Caco-2 (cell line): ENCODE measurements around the gene B4GALT4. TPM values are rescaled to one million over a fixed set of nuclear protein-coding genes. Genes with fewer than 3 reads are reported as not detected.

Source experiments
- BruUV-seq: library from RNA; stranded (reverse); fragments of 400-500 nt; replicated peaks from 2 replicates; lab custom pipeline; 2021; lab: Mats Ljungman, UMichigan
- CTCF ChIA-PET: fragments of 300-600 bp; sonication (Branson Sonifier 250); formaldehyde crosslinking; loops from one replicate; lab custom pipeline; 2022; ENCODE audit warnings: antibody characterized with exemption; lab: Charles Lee
- POLR2A ChIA-PET: fragments of 300-600 bp; sonication (Branson Sonifier 250); formaldehyde crosslinking; loops from one replicate; lab custom pipeline; 2022; ENCODE audit warnings: antibody characterized with exemption; lab: Charles Lee
- DNase-seq, 2 experiments: peaks; one replicate each; pipeline versions ENCODE4 v3.0.0 to v3.0.0-alpha.2; 2020 to 2022
- H3K27me3 ChIP-seq: replicated peaks from 2 replicates; pipeline ENCODE4 v1.6.0; 2011; ENCODE audit warnings: low read length; ENCODE audit not compliant: control insufficient read depth, insufficient read depth
- H3K36me3 ChIP-seq: 2 replicates; pipeline ENCODE4 v1.5.1; 2011; ENCODE audit warnings: low read length; ENCODE audit not compliant: control insufficient read depth, insufficient read depth
- H3K4me1 ChIP-seq: fragments of 250-450 bp; sonication (Bioruptor Pico); 2 replicates; pipeline ENCODE4 v1.5.1; 2020; ENCODE audit warnings: mild to moderate bottlenecking
- H3K4me3 ChIP-seq: 2 replicates; pipeline ENCODE4 v1.5.1; 2011; ENCODE audit warnings: low read depth, mild to moderate bottlenecking, control low read depth, low read length
- H3K9me3 ChIP-seq: fragments of 250-450 bp; sonication (Bioruptor Pico); 2 replicates; pipeline ENCODE4 v1.5.1; 2020; ENCODE audit warnings: mild to moderate bottlenecking, moderate library complexity
- H3K27ac Mint-ChIP-seq: one replicate; pipeline ENCODE4 v1.8.0; 2022; ENCODE audit warnings: mixed read lengths; ENCODE audit not compliant: unreplicated experiment
- H3K27me3 Mint-ChIP-seq: one replicate; pipeline ENCODE4 v1.8.0; 2022; ENCODE audit warnings: mixed read lengths; ENCODE audit not compliant: insufficient read depth, unreplicated experiment
- H3K36me3 Mint-ChIP-seq: one replicate; pipeline ENCODE4 v1.8.0; 2022; ENCODE audit warnings: mild to moderate bottlenecking, mixed read lengths; ENCODE audit not compliant: insufficient read depth, unreplicated experiment
- H3K4me1 Mint-ChIP-seq: one replicate; pipeline ENCODE4 v1.8.0; 2022; ENCODE audit warnings: low read depth, mixed read lengths; ENCODE audit not compliant: unreplicated experiment
- H3K4me3 Mint-ChIP-seq: one replicate; pipeline ENCODE4 v1.8.0; 2022; ENCODE audit warnings: mild to moderate bottlenecking, moderate library complexity, mixed read lengths; ENCODE audit not compliant: unreplicated experiment
- H3K9me3 Mint-ChIP-seq: one replicate; pipeline ENCODE4 v1.8.0; 2022; ENCODE audit warnings: mixed read lengths; ENCODE audit not compliant: unreplicated experiment
- CTCF ChIP-seq, 2 experiments: fragments of 200-600 bp in 1 of 2; IDR thresholded peaks; 1 replicate in 1 of 2; 2 replicates in 1 of 2; pipeline versions ENCODE4 v1.5.1 to v1.8.0; 2011 to 2022; ENCODE audit warnings: antibody characterized with exemption in 1 of 2, control low read depth in 1 of 2, inconsistent platforms in 1 of 2, low read depth in 1 of 2, low read length in 1 of 2, mild to moderate bottlenecking in 1 of 2, moderate library complexity in 1 of 2; ENCODE audit not compliant: insufficient read depth in 1 of 2, severe bottlenecking in 1 of 2, unreplicated experiment in 1 of 2
- intact Hi-C: fragments of 100-400 bp; cut with micrococcal nuclease; formaldehyde crosslinking; loops from one replicate; pipeline ENCODE4 v1.10.0; 2022; ENCODE audit not compliant: unreplicated experiment
- total RNA-seq: library from RNA; stranded (reverse); gene quantifications from 2 replicates; pipeline ENCODE4 v1.2.3, GENCODE V29; 2022

The B4GALT4 gene
- total RNA-seq, 1 experiment from 2014 or later = 59.7 TPM

GRCh38 chr3:119239206-119239820 is 1.4 kb downstream of the B4GALT4 start:
- H3K9me3 ChIP-seq = no peaks in the 10 kb centered on the region
- Mint-ChIP-seq H3K27ac (peak overlapping the region; percentile 91), H3K36me3 (peaks cover 35% of the 10 kb centered on the region), H3K4me1 (peaks cover 6% of the 10 kb centered on the region), H3K27me3 (no peaks in the 10 kb centered on the region), H3K4me3 (peak overlapping the region; percentile 85), H3K9me3 (no peaks in the 10 kb centered on the region)
- CTCF ChIA-PET = no interaction called here
- H3K4me3 ChIP-seq = peak overlapping the region; percentile 66
- H3K36me3 ChIP-seq = no peaks in the 10 kb centered on the region
- no peaks in the 10 kb centered on the region for H3K27me3 ChIP-seq
- DNase-seq = no peak
- intact Hi-C loops = no loop called here
- TSS peak; percentile 43 for BruUV-seq
- POLR2A ChIA-PET = no interaction called here
- H3K4me1 ChIP-seq = peaks cover 23% of the 10 kb centered on the region
- TF ChIP-seq CTCF (IDR thresholded peaks at IDR 0.05; ENCODE audit: insufficient read depth in 1 of 2, low read depth in 1 of 2, low read length in 1 of 2, severe bottlenecking in 1 of 2, unreplicated experiment in 1 of 2) = no peak

GRCh38 chr3:119238363-119238762 is 2.3 kb downstream of the B4GALT4 start:
- intact Hi-C loops = no loop called here

GRCh38 chr3:119237299-119237698 is 3.4 kb downstream of the B4GALT4 start:
- Mint-ChIP-seq H3K36me3 (peaks cover 50% of the 10 kb centered on the region), H3K9me3 (no peaks in the 10 kb centered on the region), H3K27ac (no peak overlapping the region), H3K27me3 (no peaks in the 10 kb centered on the region), H3K4me1 (peaks cover 6% of the 10 kb centered on the region), H3K4me3 (no peak overlapping the region)
- intact Hi-C loops = no loop called here
- BruUV-seq = no TSS peak
- Histone ChIP-seq H3K4me1 (peaks cover 23% of the 10 kb centered on the region), H3K27me3 (no peaks in the 10 kb centered on the region), H3K36me3 (no peaks in the 10 kb centered on the region; the same call in 1 of the 2 replicates), H3K4me3 (no peak overlapping the region), H3K9me3 (no peaks in the 10 kb centered on the region)
- CTCF ChIA-PET = no interaction called here
- DNase-seq = no peak
- TF ChIP-seq CTCF (IDR thresholded peaks at IDR 0.05; ENCODE audit: insufficient read depth in 1 of 2, low read depth in 1 of 2, low read length in 1 of 2, severe bottlenecking in 1 of 2, unreplicated experiment in 1 of 2) = no peak
- POLR2A ChIA-PET = no interaction called here

More at GRCh38 chr3:119238363-119238762, 2.3 kb downstream of the B4GALT4 start:
- peaks cover 43% of the 10 kb centered on the region for H3K36me3 Mint-ChIP-seq
- DNase-seq = no peak
- H3K4me3 ChIP-seq = no peak overlapping the region; the same call in 1 of the 2 replicates
- ChIA-PET POLR2A (no interaction called here), CTCF (no interaction called here)
- TF ChIP-seq CTCF (IDR thresholded peaks at IDR 0.05; ENCODE audit: insufficient read depth in 1 of 2, low read depth in 1 of 2, low read length in 1 of 2, severe bottlenecking in 1 of 2, unreplicated experiment in 1 of 2) = no peak
- H3K36me3 ChIP-seq = no peaks in the 10 kb centered on the region
- H3K4me1 ChIP-seq = peaks cover 23% of the 10 kb centered on the region
- no peaks in the 10 kb centered on the region for H3K9me3 ChIP-seq
- H3K4me1 Mint-ChIP-seq = peaks cover 6% of the 10 kb centered on the region
- no peaks in the 10 kb centered on the region for H3K27me3 Mint-ChIP-seq
- no peak overlapping the region for H3K4me3 Mint-ChIP-seq
- no peak overlapping the region for H3K27ac Mint-ChIP-seq
- H3K9me3 Mint-ChIP-seq = no peaks in the 10 kb centered on the region
- BruUV-seq = no TSS peak
- H3K27me3 ChIP-seq = no peaks in the 10 kb centered on the region
